Measurements from ENCODE around the gene HDAC4. TPM values are rescaled to one million over a fixed set of nuclear protein-coding genes. Genes with fewer than 3 reads are reported as not detected.

Gene HDAC4
- total and polyA plus RNA-seq, 4 donors: 2.9 to 37.2 (median 4.4) TPM

GRCh38 chr2:239351687-239352086 is 49.1 kb downstream of the HDAC4 start:
- H3K4me1 ChIP-seq (ENCODE audit: control insufficient read depth in 4 of 4, insufficient read depth in 4 of 4, low read length in 3 of 4): peaks cover 0 to 13% (median 8%) of the 10 kb centered on the region in 4 donors
- no peak overlapping the region for H3K9ac ChIP-seq (ENCODE audit: low read depth in 1 of 2, low read length in 2 of 2)
- no peaks in the 10 kb centered on the region for H3K9me3 ChIP-seq (ENCODE audit: control insufficient read depth in 4 of 4, low read length in 3 of 4)
- H3K4me3 ChIP-seq (ENCODE audit: low read depth in 1 of 3, low read length in 3 of 3): no peak overlapping the region
- WGBS: 96% methylated on average over 14 of the region's 14 CpGs
- H3K27ac ChIP-seq (ENCODE audit: low read depth in 1 of 2, low read length in 2 of 2): no peak overlapping the region
- H3K36me3 ChIP-seq (ENCODE audit: control insufficient read depth in 4 of 4, insufficient read depth in 3 of 4, low read depth in 1 of 4, low read length in 3 of 4): peaks cover 0 to 22% (median 1%) of the 10 kb centered on the region in 4 donors
- H3K27me3 ChIP-seq (ENCODE audit: control insufficient read depth in 4 of 4, insufficient read depth in 4 of 4, low read length in 3 of 4): no peaks in the 10 kb centered on the region
- TF ChIP-seq NR2F2 (IDR thresholded peaks at IDR 0.05) (no peak), FOXA1 (IDR thresholded peaks at IDR 0.05) (no peak), HNF4A (conservative IDR thresholded peaks at IDR 0.05) (no peak), SP1 (IDR thresholded peaks at IDR 0.05) (no peak), ZBTB33 (IDR thresholded peaks at IDR 0.05) (no peak), GABPA (IDR thresholded peaks at IDR 0.05 in 1 of 2, conservative IDR thresholded peaks at IDR 0.05 in 1 of 2) (no peak), RXRA (IDR thresholded peaks at IDR 0.05) (no peak), EGR1 (IDR thresholded peaks at IDR 0.05; ENCODE audit: low read depth in 2 of 2) (no peak), RAD21 (IDR thresholded peaks at IDR 0.05) (no peak), TAF1 (conservative IDR thresholded peaks at IDR 0.05) (no peak), JUND (IDR thresholded peaks at IDR 0.05) (no peak), REST (IDR thresholded peaks at IDR 0.05) (no peak), HNF4G (IDR thresholded peaks at IDR 0.05) (no peak), CTCF (IDR thresholded peaks at IDR 0.05; ENCODE audit: low read depth, low read length, missing input control) (no peak)
- no peak for DNase-seq (ENCODE audit: low spot score)

GRCh38 chr2:239349453-239350135 is 51.2 kb downstream of the HDAC4 start:
- Histone ChIP-seq H3K9me3 (ENCODE audit: control insufficient read depth in 4 of 4, low read length in 3 of 4) (no peaks in the 10 kb centered on the region), H3K4me3 (ENCODE audit: low read depth in 1 of 3, low read length in 3 of 3) (no peak overlapping the region), H3K4me1 (ENCODE audit: control insufficient read depth in 4 of 4, insufficient read depth in 4 of 4, low read length in 3 of 4) (no peaks in the 10 kb centered on the region), H3K36me3 (ENCODE audit: control insufficient read depth in 4 of 4, insufficient read depth in 3 of 4, low read depth in 1 of 4, low read length in 3 of 4) (peaks cover 0 to 22% (median 1%) of the 10 kb centered on the region in 4 donors), H3K27me3 (ENCODE audit: control insufficient read depth in 4 of 4, insufficient read depth in 4 of 4, low read length in 3 of 4) (no peaks in the 10 kb centered on the region), H3K9ac (ENCODE audit: low read depth in 1 of 2, low read length in 2 of 2) (no peak overlapping the region), H3K27ac (ENCODE audit: low read depth in 1 of 2, low read length in 2 of 2) (no peak overlapping the region)
- TF ChIP-seq EGR1 (IDR thresholded peaks at IDR 0.05; ENCODE audit: low read depth in 2 of 2) (no peak), ZBTB33 (IDR thresholded peaks at IDR 0.05) (no peak), ATF3 (IDR thresholded peaks at IDR 0.05) (no peak), FOXA2 (IDR thresholded peaks at IDR 0.05) (no peak), RXRA (IDR thresholded peaks at IDR 0.05) (no peak), HNF4A (conservative IDR thresholded peaks at IDR 0.05) (no peak), NR2F2 (IDR thresholded peaks at IDR 0.05) (no peak), FOXA1 (IDR thresholded peaks at IDR 0.05) (no peak), CTCF (IDR thresholded peaks at IDR 0.05; ENCODE audit: low read depth, low read length, missing input control) (no peak), MAX (IDR thresholded peaks at IDR 0.05) (no peak), YY1 (IDR thresholded peaks at IDR 0.05) (no peak)
- 93% methylated on average over 25 of the region's 25 CpGs for WGBS
- DNase-seq (ENCODE audit: low spot score): no peak
